ENCODE data around the gene XG.

XG gene

GRCh38 chrX:2823795-2824386 is 72.1 kb downstream of the XG start:
- DNase-seq: no peak

GRCh38 chrX:2824886-2825285 is 73.0 kb downstream of the XG start:
- DNase-seq: no peak

GRCh38 chrX:2828344-2828958 is 76.6 kb downstream of the XG start, which contains the start of gene GYG2:
TSS of gene GYG2 (plus strand) at chrX:2828930. CDS start at chrX:2830189, 1,259 bp downstream.
- DNase-seq: no peak

DNA sequence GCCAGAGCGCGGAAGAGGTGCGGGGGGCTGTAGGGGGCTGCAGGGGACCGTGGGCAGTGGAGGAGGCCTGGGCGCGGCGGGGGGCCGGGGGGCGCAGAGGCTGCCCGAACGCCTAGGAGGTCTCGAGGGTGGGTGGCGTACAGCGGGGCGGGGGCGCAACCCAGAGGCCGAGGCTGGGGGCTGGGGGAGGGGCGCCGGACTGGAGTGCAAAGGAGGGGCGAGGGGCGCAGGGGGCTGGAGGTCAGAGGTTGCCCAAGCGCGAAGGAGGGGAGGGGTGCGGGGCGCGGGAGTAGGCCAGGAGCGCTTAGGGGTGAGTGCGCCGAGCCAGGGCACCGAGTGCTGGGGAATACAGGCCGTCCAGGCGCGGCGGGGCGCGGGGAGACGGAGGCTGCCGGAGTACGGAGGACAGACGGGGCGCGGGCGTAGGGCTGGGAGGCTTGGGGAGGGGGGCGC is 77.1 kb downstream of the XG start:
- DNase-seq: no peak

DNA sequence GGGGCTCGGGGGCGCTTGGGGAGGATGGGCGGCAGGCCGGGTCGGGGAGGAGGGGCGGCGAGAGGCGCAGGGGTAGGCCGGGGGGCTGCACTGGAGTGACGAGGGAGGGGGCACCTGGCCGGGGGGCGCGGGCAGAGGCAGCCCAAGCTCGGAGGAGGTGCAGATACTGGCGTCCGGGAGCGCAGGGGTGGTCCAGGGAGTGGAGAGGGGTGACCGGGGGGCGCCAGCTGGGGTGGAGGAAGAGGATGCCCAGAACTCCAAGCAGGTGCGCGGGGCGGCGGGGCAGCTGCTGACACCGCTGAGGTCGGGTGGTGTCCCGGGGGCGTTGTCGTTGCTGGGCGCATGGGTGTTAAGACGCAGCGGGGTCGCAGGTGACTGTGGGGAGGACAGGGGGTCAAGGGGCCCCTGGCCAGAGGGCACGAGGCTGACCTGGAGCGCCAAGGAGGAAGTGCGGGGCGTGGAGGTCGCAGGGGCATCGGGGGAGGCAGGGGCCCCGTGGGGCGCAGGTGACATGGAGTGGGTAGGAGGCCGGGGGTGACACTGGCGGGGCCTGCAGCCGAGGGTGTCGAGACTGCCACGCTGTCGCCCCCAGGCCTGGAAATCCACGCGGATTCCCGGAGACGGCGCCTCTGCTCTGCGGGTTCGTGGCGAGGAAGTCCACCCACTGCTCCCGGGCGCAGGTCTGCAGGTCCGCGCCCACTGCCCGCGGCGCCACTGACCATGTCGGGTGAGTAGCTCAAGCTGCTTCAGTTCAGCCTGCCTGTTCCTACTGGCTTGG is 77.8 kb downstream of the XG start:
- DNase-seq: no peak

GRCh38 chrX:2831471-2832228 is 79.8 kb downstream of the XG start:
- DNase-seq: no peak

DNA sequence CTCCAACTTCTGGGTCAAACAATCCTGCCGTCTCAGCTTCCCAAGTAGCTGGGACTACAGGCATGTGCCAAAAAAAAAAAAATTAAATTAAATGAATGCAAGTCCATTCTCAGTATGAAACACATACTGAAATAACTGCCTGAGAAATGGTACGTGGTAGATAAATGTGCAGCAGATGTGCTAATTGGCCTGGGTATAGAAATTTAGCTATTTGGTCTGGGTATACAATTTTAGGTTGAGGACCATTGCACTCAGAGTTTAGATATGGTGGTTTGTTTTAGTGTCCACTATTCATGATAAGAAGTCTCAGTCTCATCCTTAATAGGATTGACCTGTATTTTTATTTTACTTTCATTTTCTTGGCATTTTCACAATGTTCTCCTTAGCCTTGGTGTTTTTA is 86.1 kb downstream of the XG start:
- DNase-seq: no peak

GRCh38 chrX:2840961-2841360 is 89.1 kb downstream of the XG start:
- DNase-seq: no peak

- DNase-seq: no peak
These were observed 89.7 kb downstream of the XG start for GRCh38 chrX:2841537-2841936.

DNA sequence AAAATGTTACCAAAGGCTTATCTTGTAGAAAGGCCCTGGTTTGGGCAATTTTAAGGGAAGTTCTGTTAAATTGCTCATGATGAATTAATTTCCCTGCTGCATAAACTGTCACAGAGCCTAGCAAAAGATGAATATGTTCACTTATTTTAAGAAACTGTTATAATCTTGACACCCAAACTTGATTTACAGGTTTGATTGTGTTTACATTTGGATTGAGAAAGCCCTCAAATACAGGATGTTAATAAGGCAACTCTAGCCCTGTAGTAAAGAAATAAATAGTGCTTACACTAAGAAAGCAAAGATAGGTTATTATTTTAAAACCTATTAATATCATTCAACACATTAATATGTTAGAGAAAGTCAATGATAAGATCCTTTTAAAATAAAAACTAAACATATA is 95.2 kb downstream of the XG start:
- DNase-seq: no peak

- DNase-seq: no peak
These were observed 97.0 kb downstream of the XG start for GRCh38 chrX:2848871-2849301.

DNA sequence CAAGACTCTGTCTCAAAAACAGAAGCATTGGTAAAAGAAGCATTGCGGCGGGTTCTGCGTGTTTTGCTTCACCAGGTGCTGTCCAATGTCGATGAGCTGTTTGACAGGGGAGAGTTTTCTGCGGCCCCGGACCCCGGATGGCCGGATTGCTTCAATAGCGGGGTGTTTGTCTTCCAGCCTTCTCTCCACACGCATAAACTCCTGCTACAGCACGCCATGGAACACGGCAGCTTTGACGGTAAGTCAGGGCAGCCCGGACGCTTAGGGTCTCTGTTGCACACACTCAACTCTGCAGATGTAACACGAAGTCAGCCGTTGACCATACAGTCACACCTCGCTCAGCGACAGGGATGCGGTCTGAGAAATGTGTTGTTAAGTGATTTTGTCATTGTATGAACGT is 103.1 kb downstream of the XG start:
- DNase-seq: no peak

DNA sequence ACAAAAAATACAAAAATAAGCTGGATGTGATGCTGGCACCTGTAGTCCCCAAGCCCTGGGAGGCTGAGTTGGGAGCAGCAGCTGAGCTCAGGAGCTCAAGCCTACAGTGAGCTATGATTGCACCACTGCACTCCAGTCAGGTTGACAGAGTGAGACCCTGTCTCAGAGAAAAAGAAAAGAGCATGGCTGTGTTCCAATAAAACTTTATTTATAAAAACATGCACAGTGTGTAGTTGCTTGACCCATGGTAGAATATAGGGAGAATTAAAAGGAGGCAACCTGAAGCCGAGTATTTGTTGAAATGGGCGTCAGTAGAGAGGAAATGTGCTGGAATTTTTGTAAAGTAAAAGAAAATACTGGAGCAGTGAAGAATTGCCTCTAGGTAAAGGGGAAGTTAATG is 103.9 kb downstream of the XG start:
- no peak for DNase-seq

DNA sequence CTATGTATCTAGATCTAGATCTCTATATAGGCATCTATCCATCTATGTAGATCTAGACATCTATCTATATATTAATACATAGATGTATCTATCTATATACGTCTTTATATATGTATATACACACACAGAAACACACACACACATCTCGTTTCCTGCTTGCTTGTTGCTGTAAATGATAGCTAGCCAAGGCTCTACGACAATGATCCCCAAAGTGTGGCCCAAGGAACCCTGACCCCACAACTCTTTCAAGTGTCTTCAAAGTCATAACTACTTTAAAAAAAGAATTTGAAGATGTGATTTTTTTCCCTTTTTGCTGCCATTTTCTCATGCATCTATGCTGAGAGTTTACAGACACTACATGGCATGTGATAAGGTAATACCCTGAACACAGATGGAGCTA is 105.7 kb downstream of the XG start:
- DNase-seq: no peak

DNA sequence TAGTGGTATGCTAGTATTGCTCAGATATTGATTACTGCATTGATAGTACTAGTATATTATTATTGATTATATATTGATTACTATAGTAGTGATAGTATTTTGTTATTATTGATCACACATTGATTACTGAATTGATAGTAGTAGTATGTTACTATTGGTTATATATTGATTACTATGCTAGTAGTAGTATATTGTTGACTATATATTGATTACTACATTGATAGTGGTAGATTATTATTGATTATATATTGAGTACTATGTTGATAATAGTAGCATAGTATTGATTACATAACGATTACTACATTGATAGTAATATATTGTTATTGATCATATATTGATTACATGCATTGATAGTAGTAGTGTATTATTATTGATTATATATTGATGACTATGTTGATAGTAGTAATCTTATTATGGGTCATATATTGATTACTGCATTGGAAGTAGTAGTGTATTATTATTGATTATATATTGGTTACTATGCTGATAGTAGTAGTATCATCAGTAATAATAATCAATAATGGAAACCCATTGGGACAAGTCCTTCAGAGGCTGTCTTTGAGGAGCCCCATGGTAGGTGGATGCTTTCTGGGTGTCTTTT is 107.5 kb downstream of the XG start:
- DNase-seq: no peak

GRCh38 chrX:2862404-2862803 is 110.6 kb downstream of the XG start:
- DNase-seq: no peak

- no peak for DNase-seq
These were observed 111.8 kb downstream of the XG start for GRCh38 chrX:2863646-2864045.

Data from NCI-H2081 (cell line).